PC-3 (cell line): ENCODE measurements around the gene FLYWCH1. TPM values are rescaled to one million over a fixed set of nuclear protein-coding genes. Genes with fewer than 3 reads are reported as not detected.

Experiments used
- ATAC-seq: fragments of 200-7000 bp; cut with Tn5 transposase; 2 replicates; pipeline ENCODE4 v1.9.1; 2020; ENCODE audit warnings: mild to moderate bottlenecking, moderate library complexity
- BruUV-seq: library from RNA; stranded (reverse); fragments of 400-500 nt; replicated peaks from 2 replicates; lab custom pipeline; 2021; lab: Mats Ljungman, UMichigan
- CTCF ChIA-PET: fragments of 300-600 bp; sonication (Branson Sonifier 250); formaldehyde crosslinking; loops from one replicate; lab custom pipeline; 2022; ENCODE audit warnings: antibody characterized with exemption; lab: Charles Lee
- POLR2A ChIA-PET: fragments of 300-600 bp; sonication (Branson Sonifier 250); formaldehyde crosslinking; loops from one replicate; lab custom pipeline; 2022; ENCODE audit warnings: antibody characterized with exemption; ENCODE audit not compliant: unreplicated experiment; lab: Charles Lee
- DNase-seq: peaks from one replicate; pipeline ENCODE4 v3.0.0-alpha.2; 2015
- H2AFZ ChIP-seq: fragments of 300-600 bp; sonication (generic); 2 replicates; pipeline ENCODE4 v1.6.0; 2016; ENCODE audit warnings: antibody characterized with exemption, low read length
- H3F3A ChIP-seq: fragments of 300-600 bp; sonication (generic); one replicate; pipeline ENCODE4 v1.6.0; 2017; ENCODE audit warnings: antibody characterized with exemption, low read length, control low read depth, mild to moderate bottlenecking; ENCODE audit not compliant: unreplicated experiment
- H3K27ac ChIP-seq: fragments of 300-600 bp; sonication (generic); 2 replicates; pipeline ENCODE4 v1.5.1; 2016; ENCODE audit warnings: mild to moderate bottlenecking, low read length
- H3K27me3 ChIP-seq: fragments of 300-600 bp; sonication (generic); 2 replicates; pipeline ENCODE4 v1.6.1; 2016; ENCODE audit warnings: low read length, mixed read lengths
- H3K36me3 ChIP-seq: fragments of 300-600 bp; sonication (generic); 2 replicates; pipeline ENCODE4 v1.6.1; 2016; ENCODE audit warnings: low read depth, mixed run types, low read length, mixed read lengths
- H3K4me1 ChIP-seq: fragments of 300-600 bp; sonication (generic); 2 replicates; pipeline ENCODE4 v1.5.1; 2016; ENCODE audit warnings: low read length; ENCODE audit not compliant: insufficient read depth
- H3K4me2 ChIP-seq: fragments of 300-600 bp; sonication (generic); 2 replicates; pipeline ENCODE4 v1.6.0; 2016; ENCODE audit warnings: low read length
- H3K4me3 ChIP-seq: fragments of 300-600 bp; sonication (generic); 2 replicates; pipeline ENCODE4 v1.5.1; 2016; ENCODE audit warnings: mild to moderate bottlenecking, low read length, mixed read lengths
- H3K79me2 ChIP-seq: fragments of 300-600 bp; sonication (generic); 2 replicates; pipeline ENCODE4 v1.6.1; 2017; ENCODE audit warnings: low read length, mixed read lengths
- H3K9ac ChIP-seq: fragments of 300-600 bp; sonication (generic); 2 replicates; pipeline ENCODE4 v1.6.0; 2016; ENCODE audit warnings: mild to moderate bottlenecking, low read length
- H3K9me2 ChIP-seq: fragments of 300-600 bp; sonication (generic); replicated peaks from 2 replicates; pipeline ENCODE4 v1.6.1; 2016; ENCODE audit warnings: mixed run types, low read length, mixed read lengths
- H3K9me3 ChIP-seq: fragments of 300-600 bp; sonication (generic); 2 replicates; pipeline ENCODE4 v1.6.1; 2016; ENCODE audit warnings: low read length, mixed read lengths
- H4K20me1 ChIP-seq: fragments of 300-600 bp; sonication (generic); 2 replicates; pipeline ENCODE4 v1.6.1; 2016; ENCODE audit warnings: low read length, mixed read lengths
- EZH2 ChIP-seq: fragments of 300-600 bp; sonication (generic); IDR thresholded peaks from one replicate; pipeline ENCODE4 v1.6.1; 2017; ENCODE audit warnings: antibody characterized with exemption, mild to moderate bottlenecking, low read length; ENCODE audit not compliant: unreplicated experiment
- EZH2phosphoT487 ChIP-seq: fragments of 300-600 bp; sonication (generic); IDR thresholded peaks from 2 replicates; pipeline ENCODE4 v1.6.1; 2018; ENCODE audit warnings: mild to moderate bottlenecking, antibody characterized with exemption, low read length, borderline replicate concordance
- intact Hi-C: fragments of 100-400 bp; cut with micrococcal nuclease; formaldehyde crosslinking; loops from 2 replicates; pipeline ENCODE4 v1.9.0; 2023
- total RNA-seq: library from RNA; depleted of rRNA; stranded (reverse); fragments of >200 nt; gene quantifications from 2 replicates; pipeline ENCODE4 v1.2.3, GENCODE V29; 2014
- TF ChIP-seq, protein P1 (sequence below): fragments of 300-600 bp; sonication (generic); conservative IDR thresholded peaks from 2 replicates; pipeline ENCODE4 v1.5.1; 2017; ENCODE audit warnings: antibody characterized with exemption, low read depth, mild to moderate bottlenecking, low read length

FLYWCH1 gene
- total RNA-seq, 1 experiment from 2014 or later: 41.4 TPM

DNA sequence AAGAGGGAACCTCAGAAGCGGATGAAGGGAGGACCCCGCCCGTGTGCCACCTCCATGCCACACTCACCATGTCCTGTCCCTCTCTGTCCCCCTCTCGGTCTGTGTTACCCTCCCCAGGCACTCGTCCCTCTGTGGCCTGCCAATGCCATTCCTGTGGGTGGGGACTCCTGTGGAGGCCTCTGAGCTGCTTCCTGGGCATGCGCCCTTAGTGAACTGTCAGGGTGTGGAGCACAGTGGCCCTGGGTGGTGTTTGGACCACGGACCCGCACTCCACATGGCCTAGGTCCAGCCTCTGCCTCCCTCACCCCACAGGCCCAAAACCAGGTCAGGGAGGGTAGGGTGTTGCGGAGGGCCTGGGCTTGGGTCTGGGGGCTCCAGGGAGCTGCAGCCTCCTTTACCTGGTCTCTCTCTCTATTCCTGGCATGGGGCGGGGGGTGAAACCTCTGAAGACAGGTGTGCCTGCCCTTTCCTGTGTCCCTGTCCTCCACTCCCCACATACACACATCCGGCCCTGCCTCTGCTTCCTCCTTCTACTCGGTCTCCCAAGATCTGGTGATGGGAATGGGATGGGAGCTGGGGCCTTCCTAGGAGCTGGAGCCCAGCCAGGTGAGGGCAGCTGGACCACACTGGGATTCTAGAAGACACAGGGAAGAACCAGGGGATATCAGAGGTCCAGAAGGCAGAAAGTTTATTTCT, 80.0 kb downstream of the FLYWCH1 start:
- no peaks in the 10 kb centered on the region for H3K9me3 ChIP-seq
- peaks cover 19% of the 10 kb centered on the region for H3K4me1 ChIP-seq
- intact Hi-C loops: no loop called here
- no peaks in the 10 kb centered on the region for H3F3A ChIP-seq
- no peaks in the 10 kb centered on the region for H3K79me2 ChIP-seq
- H4K20me1 ChIP-seq: no peaks in the 10 kb centered on the region
- ChIA-PET POLR2A (no interaction called here), CTCF (interaction anchor here (0.5 kb wide), 1 partner anchor 11 kb away, joined by 8 read pairs; no protein-coding TSS in a partner anchor)
- no peak for DNase-seq
- H3K4me3 ChIP-seq: no peak overlapping the region
- no peak for ATAC-seq
- no peak overlapping the region for H2AFZ ChIP-seq
- H3K9me2 ChIP-seq: no peaks in the 10 kb centered on the region
- H3K27me3 ChIP-seq: no peaks in the 10 kb centered on the region
- BruUV-seq: TSS peak; percentile 15
- H3K4me2 ChIP-seq: no peak overlapping the region
- H3K9ac ChIP-seq: no peak overlapping the region
- H3K36me3 ChIP-seq: no peaks in the 10 kb centered on the region
- TF ChIP-seq EZH2 (no peak), EZH2phosphoT487 (no peak)
- TF ChIP-seq, protein P1, sequence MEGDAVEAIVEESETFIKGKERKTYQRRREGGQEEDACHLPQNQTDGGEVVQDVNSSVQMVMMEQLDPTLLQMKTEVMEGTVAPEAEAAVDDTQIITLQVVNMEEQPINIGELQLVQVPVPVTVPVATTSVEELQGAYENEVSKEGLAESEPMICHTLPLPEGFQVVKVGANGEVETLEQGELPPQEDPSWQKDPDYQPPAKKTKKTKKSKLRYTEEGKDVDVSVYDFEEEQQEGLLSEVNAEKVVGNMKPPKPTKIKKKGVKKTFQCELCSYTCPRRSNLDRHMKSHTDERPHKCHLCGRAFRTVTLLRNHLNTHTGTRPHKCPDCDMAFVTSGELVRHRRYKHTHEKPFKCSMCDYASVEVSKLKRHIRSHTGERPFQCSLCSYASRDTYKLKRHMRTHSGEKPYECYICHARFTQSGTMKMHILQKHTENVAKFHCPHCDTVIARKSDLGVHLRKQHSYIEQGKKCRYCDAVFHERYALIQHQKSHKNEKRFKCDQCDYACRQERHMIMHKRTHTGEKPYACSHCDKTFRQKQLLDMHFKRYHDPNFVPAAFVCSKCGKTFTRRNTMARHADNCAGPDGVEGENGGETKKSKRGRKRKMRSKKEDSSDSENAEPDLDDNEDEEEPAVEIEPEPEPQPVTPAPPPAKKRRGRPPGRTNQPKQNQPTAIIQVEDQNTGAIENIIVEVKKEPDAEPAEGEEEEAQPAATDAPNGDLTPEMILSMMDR: no peak
- peak overlapping the region; percentile 48; the same call in 1 of the 2 replicates for H3K27ac ChIP-seq

DNA sequence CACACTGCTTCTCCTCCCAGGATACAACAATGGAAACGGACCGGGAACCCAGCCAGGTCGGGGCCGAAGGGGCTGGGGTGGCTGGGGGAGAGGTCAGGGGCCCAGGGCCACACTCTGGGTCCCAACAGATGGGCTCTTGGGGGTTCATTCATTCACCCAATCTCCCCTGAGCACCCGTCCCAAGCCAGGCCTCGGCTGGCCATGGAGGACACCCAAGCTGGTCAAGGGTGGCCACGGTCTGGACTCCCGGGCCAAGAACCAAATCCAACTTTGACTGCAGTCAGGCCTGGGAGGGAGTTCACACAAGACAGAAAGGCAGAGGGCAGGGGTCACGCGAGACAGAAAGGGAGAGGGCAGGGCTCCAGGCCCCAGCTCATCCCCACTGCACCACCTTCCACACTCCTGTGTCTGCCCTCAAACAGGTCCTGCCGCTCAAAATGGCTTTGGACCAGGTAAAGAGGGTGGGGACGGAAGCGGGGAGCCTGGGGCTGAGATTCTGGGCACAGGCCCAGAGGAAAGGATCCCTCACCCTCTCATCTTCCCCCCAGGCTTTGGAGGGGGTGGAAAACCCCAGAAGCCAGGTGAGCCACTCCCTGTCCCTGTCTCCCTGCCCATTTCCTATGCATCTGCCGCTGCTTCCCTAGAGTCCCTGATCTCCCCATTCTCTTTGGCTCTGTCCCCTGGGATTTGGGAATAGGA, 80.8 kb downstream of the FLYWCH1 start:
- H3K9me2 ChIP-seq: no peaks in the 10 kb centered on the region
- no TSS peak for BruUV-seq
- H3K27me3 ChIP-seq: no peaks in the 10 kb centered on the region
- TF ChIP-seq EZH2phosphoT487: no peak
- TF ChIP-seq EZH2: no peak
- TF ChIP-seq, protein P1: no peak
- intact Hi-C loops: no loop called here
- H2AFZ ChIP-seq: peak overlapping the region; percentile 43; the same call in 1 of the 2 replicates
- H3K27ac ChIP-seq: peak overlapping the region; percentile 58
- no peaks in the 10 kb centered on the region for H4K20me1 ChIP-seq
- H3K4me2 ChIP-seq: peak overlapping the region; percentile 42
- ATAC-seq (peak; percentile 77), DNase-seq (peak; percentile 82)
- peaks cover 19% of the 10 kb centered on the region for H3K4me1 ChIP-seq
- H3F3A ChIP-seq: no peaks in the 10 kb centered on the region
- no peaks in the 10 kb centered on the region for H3K36me3 ChIP-seq
- no peak overlapping the region for H3K9ac ChIP-seq
- no peaks in the 10 kb centered on the region for H3K9me3 ChIP-seq
- CTCF ChIA-PET: interaction anchor here (0.5 kb wide), 1 partner anchor 10 kb away, joined by 8 read pairs; no protein-coding TSS in a partner anchor
- POLR2A ChIA-PET: no interaction called here
- H3K4me3 ChIP-seq: no peak overlapping the region
- H3K79me2 ChIP-seq: no peaks in the 10 kb centered on the region
